PC-9 (cell line): ENCODE results near the gene PECR. TPM values are rescaled to one million over a fixed set of nuclear protein-coding genes. Genes with fewer than 3 reads are reported as not detected.

Experiments
- BruUV-seq: library from RNA; stranded (reverse); fragments of 400-500 nt; replicated peaks from 2 replicates; lab custom pipeline; 2021; lab: Mats Ljungman, UMichigan
- CTCF ChIA-PET: fragments of 300-600 bp; sonication (Branson Sonifier 250); formaldehyde crosslinking; loops from one replicate; lab custom pipeline; 2022; ENCODE audit warnings: antibody characterized with exemption; lab: Charles Lee
- POLR2A ChIA-PET: fragments of 300-600 bp; sonication (Branson Sonifier 250); formaldehyde crosslinking; loops from one replicate; lab custom pipeline; 2022; ENCODE audit warnings: antibody characterized with exemption; ENCODE audit not compliant: unreplicated experiment; lab: Charles Lee
- DNase-seq, 2 experiments: peaks; one replicate each; pipeline versions ENCODE4 v3.0.0 to v3.0.0-alpha.2; 2015 to 2022; ENCODE audit warnings: mixed read lengths in 1 of 2
- H2AFZ ChIP-seq: fragments of 200-600 bp; sonication (generic); 2 replicates; pipeline ENCODE4 v1.8.1; 2017; ENCODE audit warnings: antibody characterized with exemption
- H3F3A ChIP-seq: fragments of 200-600 bp; sonication (generic); 2 replicates; pipeline ENCODE4 v1.8.1; 2017; ENCODE audit warnings: antibody characterized with exemption, mild to moderate bottlenecking, low read depth; ENCODE audit not compliant: insufficient read depth
- H3K27ac ChIP-seq: fragments of 200-600 bp; sonication (generic); 2 replicates; pipeline ENCODE4 v1.6.1; 2016; ENCODE audit warnings: mixed run types
- H3K27me3 ChIP-seq: fragments of 200-600 bp; sonication (generic); 2 replicates; pipeline ENCODE4 v1.6.1; 2016; ENCODE audit warnings: low read depth, mixed run types; ENCODE audit not compliant: insufficient read depth
- H3K36me3 ChIP-seq: fragments of 200-600 bp; sonication (generic); 2 replicates; pipeline ENCODE4 v1.6.1; 2016; ENCODE audit warnings: low read depth, mixed run types
- H3K4me1 ChIP-seq: fragments of 200-600 bp; sonication (generic); replicated peaks from 2 replicates; pipeline ENCODE4 v1.6.1; 2016; ENCODE audit warnings: mixed run types; ENCODE audit not compliant: insufficient read depth
- H3K4me2 ChIP-seq: fragments of 200-600 bp; sonication (generic); 2 replicates; pipeline ENCODE4 v1.6.1; 2017; ENCODE audit warnings: mixed run types
- H3K4me3 ChIP-seq: fragments of 200-600 bp; sonication (generic); 2 replicates; pipeline ENCODE4 v1.6.1; 2016; ENCODE audit warnings: mixed run types
- H3K79me2 ChIP-seq: fragments of 200-600 bp; sonication (generic); 2 replicates; pipeline ENCODE4 v1.6.1; 2017; ENCODE audit warnings: low read depth, mixed run types
- H3K9me2 ChIP-seq: fragments of 200-600 bp; sonication (generic); 2 replicates; pipeline ENCODE4 v1.8.1; 2017; ENCODE audit warnings: mild to moderate bottlenecking; ENCODE audit not compliant: insufficient read depth
- H3K9me3 ChIP-seq: fragments of 200-600 bp; sonication (generic); 2 replicates; pipeline ENCODE4 v1.8.1; 2016; ENCODE audit warnings: low read depth; ENCODE audit not compliant: insufficient read depth
- H4K20me1 ChIP-seq: fragments of 200-600 bp; sonication (generic); 2 replicates; pipeline ENCODE4 v1.8.1; 2017; ENCODE audit not compliant: insufficient read depth
- EZH2 ChIP-seq: fragments of 200-600 bp; sonication (generic); IDR thresholded peaks from 2 replicates; pipeline ENCODE4 v1.8.0; 2017; ENCODE audit warnings: antibody characterized with exemption, low read depth
- intact Hi-C: fragments of 100-400 bp; cut with micrococcal nuclease; formaldehyde crosslinking; loops from one replicate; pipeline ENCODE4 v1.10.0; 2022; ENCODE audit not compliant: unreplicated experiment
- total RNA-seq: library from RNA; stranded (reverse); gene quantifications from 2 replicates; pipeline ENCODE4 v1.2.3, GENCODE V29; 2021
- TF ChIP-seq, protein P1 (sequence below): fragments of 200-600 bp; sonication (generic); conservative IDR thresholded peaks from 2 replicates; pipeline ENCODE4 v1.6.1; 2017; ENCODE audit warnings: mixed run types, antibody characterized with exemption, mild to moderate bottlenecking, moderate library complexity

Gene PECR
- total RNA-seq, 1 experiment from 2014 or later = 10.8 TPM

- Histone ChIP-seq H3K36me3 (no peaks in the 10 kb centered on the region), H3K79me2 (no peaks in the 10 kb centered on the region), H3K9me2 (no peaks in the 10 kb centered on the region), H3K4me3 (no peak overlapping the region), H2AFZ (no peak overlapping the region), H3F3A (no peaks in the 10 kb centered on the region), H3K9me3 (no peaks in the 10 kb centered on the region), H4K20me1 (no peaks in the 10 kb centered on the region), H3K4me1 (no peaks in the 10 kb centered on the region), H3K4me2 (no peak overlapping the region), H3K27ac (no peak overlapping the region), H3K27me3 (no peaks in the 10 kb centered on the region)
- POLR2A ChIA-PET = no interaction called here
- no TSS peak for BruUV-seq
- TF ChIP-seq EZH2 = no peak
- TF ChIP-seq, protein P1, sequence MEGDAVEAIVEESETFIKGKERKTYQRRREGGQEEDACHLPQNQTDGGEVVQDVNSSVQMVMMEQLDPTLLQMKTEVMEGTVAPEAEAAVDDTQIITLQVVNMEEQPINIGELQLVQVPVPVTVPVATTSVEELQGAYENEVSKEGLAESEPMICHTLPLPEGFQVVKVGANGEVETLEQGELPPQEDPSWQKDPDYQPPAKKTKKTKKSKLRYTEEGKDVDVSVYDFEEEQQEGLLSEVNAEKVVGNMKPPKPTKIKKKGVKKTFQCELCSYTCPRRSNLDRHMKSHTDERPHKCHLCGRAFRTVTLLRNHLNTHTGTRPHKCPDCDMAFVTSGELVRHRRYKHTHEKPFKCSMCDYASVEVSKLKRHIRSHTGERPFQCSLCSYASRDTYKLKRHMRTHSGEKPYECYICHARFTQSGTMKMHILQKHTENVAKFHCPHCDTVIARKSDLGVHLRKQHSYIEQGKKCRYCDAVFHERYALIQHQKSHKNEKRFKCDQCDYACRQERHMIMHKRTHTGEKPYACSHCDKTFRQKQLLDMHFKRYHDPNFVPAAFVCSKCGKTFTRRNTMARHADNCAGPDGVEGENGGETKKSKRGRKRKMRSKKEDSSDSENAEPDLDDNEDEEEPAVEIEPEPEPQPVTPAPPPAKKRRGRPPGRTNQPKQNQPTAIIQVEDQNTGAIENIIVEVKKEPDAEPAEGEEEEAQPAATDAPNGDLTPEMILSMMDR = no peak
- CTCF ChIA-PET = no interaction called here
- intact Hi-C loops = no loop called here
- DNase-seq = no peak
Measured at GRCh38 chr2:216052420-216052819, 29.2 kb downstream of the PECR start.

- Histone ChIP-seq H3K4me2 (no peak overlapping the region), H3K27me3 (no peaks in the 10 kb centered on the region), H3F3A (no peaks in the 10 kb centered on the region), H3K9me3 (no peaks in the 10 kb centered on the region), H3K4me3 (no peak overlapping the region), H3K4me1 (no peaks in the 10 kb centered on the region), H4K20me1 (no peaks in the 10 kb centered on the region), H3K9me2 (no peaks in the 10 kb centered on the region), H3K27ac (no peak overlapping the region), H2AFZ (no peak overlapping the region), H3K79me2 (no peaks in the 10 kb centered on the region), H3K36me3 (no peaks in the 10 kb centered on the region)
- POLR2A ChIA-PET = no interaction called here
- BruUV-seq = no TSS peak
- intact Hi-C loops = no loop called here
- CTCF ChIA-PET = interaction anchor here (0.6 to 1.0 kb wide), 3 partner anchors 8 to 13 kb away, joined by 3 to 17 read pairs (median 13); no protein-coding TSS in a partner anchor
- no peak for DNase-seq
- no peak for TF ChIP-seq EZH2
Measured at GRCh38 chr2:216051350-216051749, 30.3 kb downstream of the PECR start.

DNA sequence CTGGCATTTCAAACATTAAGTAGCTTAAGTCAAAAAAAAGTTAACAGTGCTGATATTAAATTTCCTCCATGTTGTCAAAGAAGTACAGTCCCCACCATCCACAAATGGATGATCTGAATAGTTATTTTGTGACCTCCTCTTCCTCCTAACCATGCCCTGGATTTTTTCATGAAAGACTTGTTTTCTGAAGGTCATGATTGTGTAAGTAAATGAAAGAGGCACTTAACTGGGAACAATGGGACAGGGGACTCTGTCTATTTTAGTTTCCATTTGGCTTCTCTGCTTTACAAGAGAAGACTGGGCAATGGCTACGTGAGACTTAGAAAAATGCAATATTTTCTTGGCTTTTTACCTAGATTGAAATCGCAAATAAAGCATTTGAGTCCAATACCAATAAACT is 32.2 kb downstream of the PECR start:
- no peak overlapping the region for H3K4me2 ChIP-seq
- no peaks in the 10 kb centered on the region for H3K36me3 ChIP-seq
- no peak for DNase-seq
- H3F3A ChIP-seq = no peaks in the 10 kb centered on the region
- no peaks in the 10 kb centered on the region for H4K20me1 ChIP-seq
- intact Hi-C loops = no loop called here
- H3K27me3 ChIP-seq = no peaks in the 10 kb centered on the region
- no peaks in the 10 kb centered on the region for H3K4me1 ChIP-seq
- ChIA-PET CTCF (no interaction called here), POLR2A (no interaction called here)
- H3K27ac ChIP-seq = no peak overlapping the region
- no peak overlapping the region for H3K4me3 ChIP-seq
- H2AFZ ChIP-seq = no peak overlapping the region
- H3K79me2 ChIP-seq = no peaks in the 10 kb centered on the region
- TF ChIP-seq, protein P1 = no peak
- no peak for TF ChIP-seq EZH2
- no peaks in the 10 kb centered on the region for H3K9me3 ChIP-seq
- no TSS peak for BruUV-seq
- no peaks in the 10 kb centered on the region for H3K9me2 ChIP-seq

GRCh38 chr2:216047397-216047796 is 34.2 kb downstream of the PECR start:
- Histone ChIP-seq H3K27ac (no peak overlapping the region), H3K9me3 (no peaks in the 10 kb centered on the region), H3K4me1 (no peaks in the 10 kb centered on the region), H3K36me3 (no peaks in the 10 kb centered on the region), H3F3A (no peaks in the 10 kb centered on the region), H3K9me2 (no peaks in the 10 kb centered on the region), H4K20me1 (no peaks in the 10 kb centered on the region), H3K4me3 (no peak overlapping the region), H2AFZ (no peak overlapping the region), H3K4me2 (no peak overlapping the region), H3K79me2 (no peaks in the 10 kb centered on the region), H3K27me3 (no peaks in the 10 kb centered on the region)
- no peak for DNase-seq
- BruUV-seq = no TSS peak
- intact Hi-C loops = no loop called here
- no peak for TF ChIP-seq EZH2
- TF ChIP-seq, protein P1 = no peak
- CTCF ChIA-PET = interaction anchor here (0.6 to 0.7 kb wide), 3 partner anchors 54 to 646 kb away, joined by 3 read pairs; no protein-coding TSS in a partner anchor
- POLR2A ChIA-PET = no interaction called here
